Measurements from ENCODE around the gene DHRS1. TPM values are rescaled to one million over a fixed set of nuclear protein-coding genes. Genes with fewer than 3 reads are reported as not detected.

The DHRS1 gene
- polyA plus RNA-seq, 2 donors: 92.6 to 97.6 TPM

GRCh38 chr14:24317141-24317928, 17.8 kb upstream of the DHRS1 start:
- peak overlapping the region in 1 of 2 donors; percentile 93 for H3K27ac ChIP-seq (ENCODE audit: low read depth in 2 of 2, low read length in 1 of 2)
- peaks cover 11 to 30% of the 10 kb centered on the region in 2 donors for H3K4me1 ChIP-seq (ENCODE audit: control insufficient read depth in 2 of 2, insufficient read depth in 2 of 2, low read length in 1 of 2)
- WGBS, 2 donors: 71 to 82% methylated on average over 3 of the region's 3 CpGs

GRCh38 chr14:24316597-24316950, 17.0 kb upstream of the DHRS1 start:
- H3K4me1 ChIP-seq (ENCODE audit: control insufficient read depth in 2 of 2, insufficient read depth in 2 of 2, low read length in 1 of 2): peaks cover 11 to 34% of the 10 kb centered on the region in 2 donors
- H3K4me3 ChIP-seq (ENCODE audit: low read depth in 1 of 2, low read length in 2 of 2): no peak overlapping the region
- no peaks in the 10 kb centered on the region for H3K27me3 ChIP-seq (ENCODE audit: control insufficient read depth in 1 of 2, insufficient read depth in 2 of 2, low read length in 2 of 2)
- WGBS, 2 donors: 42 to 57% methylated on average over 18 of the region's 18 CpGs
- no peaks in the 10 kb centered on the region for H3K36me3 ChIP-seq (ENCODE audit: control insufficient read depth in 2 of 2, insufficient read depth in 2 of 2, low read length in 1 of 2)
- H3K27ac ChIP-seq (ENCODE audit: low read depth in 2 of 2, low read length in 1 of 2): peak overlapping the region; percentile 46 to 93
- H3K9me3 ChIP-seq (ENCODE audit: control insufficient read depth in 2 of 2, insufficient read depth in 1 of 2, low read depth in 1 of 2, low read length in 1 of 2): no peaks in the 10 kb centered on the region

More at GRCh38 chr14:24317141-24317928, 17.8 kb upstream of the DHRS1 start:
- Histone ChIP-seq H3K9me3 (ENCODE audit: control insufficient read depth in 2 of 2, insufficient read depth in 1 of 2, low read depth in 1 of 2, low read length in 1 of 2) (no peaks in the 10 kb centered on the region), H3K27me3 (ENCODE audit: control insufficient read depth in 1 of 2, insufficient read depth in 2 of 2, low read length in 2 of 2) (no peaks in the 10 kb centered on the region), H3K36me3 (ENCODE audit: control insufficient read depth in 2 of 2, insufficient read depth in 2 of 2, low read length in 1 of 2) (no peaks in the 10 kb centered on the region), H3K4me3 (ENCODE audit: low read depth in 1 of 2, low read length in 2 of 2) (no peak overlapping the region)

- H3K9me3 ChIP-seq (ENCODE audit: control insufficient read depth in 2 of 2, insufficient read depth in 1 of 2, low read depth in 1 of 2, low read length in 1 of 2): no peaks in the 10 kb centered on the region
- H3K27ac ChIP-seq (ENCODE audit: low read depth in 2 of 2, low read length in 1 of 2): peak overlapping the region; percentile 46 to 93
- peaks cover 11 to 39% of the 10 kb centered on the region in 2 donors for H3K4me1 ChIP-seq (ENCODE audit: control insufficient read depth in 2 of 2, insufficient read depth in 2 of 2, low read length in 1 of 2)
- WGBS, 2 donors: 39 to 48% methylated on average over 69 to 70 of the region's 70 CpGs
- H3K36me3 ChIP-seq (ENCODE audit: control insufficient read depth in 2 of 2, insufficient read depth in 2 of 2, low read length in 1 of 2): no peaks in the 10 kb centered on the region
- no peaks in the 10 kb centered on the region for H3K27me3 ChIP-seq (ENCODE audit: control insufficient read depth in 1 of 2, insufficient read depth in 2 of 2, low read length in 2 of 2)
- H3K4me3 ChIP-seq (ENCODE audit: low read depth in 1 of 2, low read length in 2 of 2): no peak overlapping the region
Observed at GRCh38 chr14:24315807-24316596, 16.4 kb upstream of the DHRS1 start.

- 74 to 79% methylated on average over 10 of the region's 10 CpGs for WGBS, 2 donors
- Histone ChIP-seq H3K9me3 (ENCODE audit: control insufficient read depth in 2 of 2, insufficient read depth in 1 of 2, low read depth in 1 of 2, low read length in 1 of 2) (no peaks in the 10 kb centered on the region), H3K27ac (ENCODE audit: low read depth in 2 of 2, low read length in 1 of 2) (peak overlapping the region; percentile 46 to 93), H3K4me1 (ENCODE audit: control insufficient read depth in 2 of 2, insufficient read depth in 2 of 2, low read length in 1 of 2) (peaks cover 11 to 45% of the 10 kb centered on the region in 2 donors), H3K36me3 (ENCODE audit: control insufficient read depth in 2 of 2, insufficient read depth in 2 of 2, low read length in 1 of 2) (no peaks in the 10 kb centered on the region), H3K4me3 (ENCODE audit: low read depth in 1 of 2, low read length in 2 of 2) (no peak overlapping the region), H3K27me3 (ENCODE audit: control insufficient read depth in 1 of 2, insufficient read depth in 2 of 2, low read length in 2 of 2) (no peaks in the 10 kb centered on the region)
Observed at GRCh38 chr14:24315243-24315806, 15.7 kb upstream of the DHRS1 start.

- no peaks in the 10 kb centered on the region for H3K27me3 ChIP-seq (ENCODE audit: control insufficient read depth in 1 of 2, insufficient read depth in 2 of 2, low read length in 2 of 2)
- peaks cover 12 to 52% of the 10 kb centered on the region in 2 donors for H3K4me1 ChIP-seq (ENCODE audit: control insufficient read depth in 2 of 2, insufficient read depth in 2 of 2, low read length in 1 of 2)
- WGBS, 2 donors: 50 to 58% methylated on average over 5 of the region's 5 CpGs
- H3K27ac ChIP-seq (ENCODE audit: low read depth in 2 of 2, low read length in 1 of 2): peak overlapping the region; percentile 46 to 93
- no peak overlapping the region for H3K4me3 ChIP-seq (ENCODE audit: low read depth in 1 of 2, low read length in 2 of 2)
- no peaks in the 10 kb centered on the region for H3K9me3 ChIP-seq (ENCODE audit: control insufficient read depth in 2 of 2, insufficient read depth in 1 of 2, low read depth in 1 of 2, low read length in 1 of 2)
- no peaks in the 10 kb centered on the region for H3K36me3 ChIP-seq (ENCODE audit: control insufficient read depth in 2 of 2, insufficient read depth in 2 of 2, low read length in 1 of 2)
Observed at GRCh38 chr14:24314377-24315193, 15.0 kb upstream of the DHRS1 start.

GRCh38 chr14:24313913-24314312, 14.3 kb upstream of the DHRS1 start:
- peaks cover 13 to 57% of the 10 kb centered on the region in 2 donors for H3K4me1 ChIP-seq (ENCODE audit: control insufficient read depth in 2 of 2, insufficient read depth in 2 of 2, low read length in 1 of 2)
- WGBS, 2 donors: 87% methylated on average over 2 of the region's 2 CpGs
- no peak overlapping the region for H3K4me3 ChIP-seq (ENCODE audit: low read depth in 1 of 2, low read length in 2 of 2)

GRCh38 chr14:24312736-24313507, 13.3 kb upstream of the DHRS1 start:
- WGBS, 2 donors: 66 to 69% methylated on average over 9 of the region's 9 CpGs
- no peaks in the 10 kb centered on the region for H3K27me3 ChIP-seq (ENCODE audit: control insufficient read depth in 1 of 2, insufficient read depth in 2 of 2, low read length in 2 of 2)
- H3K4me3 ChIP-seq (ENCODE audit: low read depth in 1 of 2, low read length in 2 of 2): peak overlapping the region in 1 of 2 donors; percentile 16
- no peaks in the 10 kb centered on the region for H3K36me3 ChIP-seq (ENCODE audit: control insufficient read depth in 2 of 2, insufficient read depth in 2 of 2, low read length in 1 of 2)
- H3K9me3 ChIP-seq (ENCODE audit: control insufficient read depth in 2 of 2, insufficient read depth in 1 of 2, low read depth in 1 of 2, low read length in 1 of 2): no peaks in the 10 kb centered on the region
- H3K27ac ChIP-seq (ENCODE audit: low read depth in 2 of 2, low read length in 1 of 2): peak overlapping the region; percentile 79 to 94
- H3K4me1 ChIP-seq (ENCODE audit: control insufficient read depth in 2 of 2, insufficient read depth in 2 of 2, low read length in 1 of 2): peaks cover 13 to 57% of the 10 kb centered on the region in 2 donors

More at GRCh38 chr14:24313913-24314312, 14.3 kb upstream of the DHRS1 start:
- Histone ChIP-seq H3K9me3 (ENCODE audit: control insufficient read depth in 2 of 2, insufficient read depth in 1 of 2, low read depth in 1 of 2, low read length in 1 of 2) (no peaks in the 10 kb centered on the region), H3K27ac (ENCODE audit: low read depth in 2 of 2, low read length in 1 of 2) (peak overlapping the region; percentile 46 to 93), H3K27me3 (ENCODE audit: control insufficient read depth in 1 of 2, insufficient read depth in 2 of 2, low read length in 2 of 2) (no peaks in the 10 kb centered on the region), H3K36me3 (ENCODE audit: control insufficient read depth in 2 of 2, insufficient read depth in 2 of 2, low read length in 1 of 2) (no peaks in the 10 kb centered on the region)

GRCh38 chr14:24311837-24312615, 12.4 kb upstream of the DHRS1 start:
- H3K4me1 ChIP-seq (ENCODE audit: control insufficient read depth in 2 of 2, insufficient read depth in 2 of 2, low read length in 1 of 2): peaks cover 13 to 57% of the 10 kb centered on the region in 2 donors
- WGBS, 2 donors: 72 to 91% methylated on average over 1 of the region's 1 CpG

More at GRCh38 chr14:24311837-24312615, 12.4 kb upstream of the DHRS1 start:
- peaks cover 3 to 7% of the 10 kb centered on the region in 2 donors for H3K36me3 ChIP-seq (ENCODE audit: control insufficient read depth in 2 of 2, insufficient read depth in 2 of 2, low read length in 1 of 2)
- no peaks in the 10 kb centered on the region for H3K9me3 ChIP-seq (ENCODE audit: control insufficient read depth in 2 of 2, insufficient read depth in 1 of 2, low read depth in 1 of 2, low read length in 1 of 2)
- peak overlapping the region; percentile 47 to 70 for H3K4me3 ChIP-seq (ENCODE audit: low read depth in 1 of 2, low read length in 2 of 2)
- peak overlapping the region; percentile 93 to 94 for H3K27ac ChIP-seq (ENCODE audit: low read depth in 2 of 2, low read length in 1 of 2)
- no peaks in the 10 kb centered on the region for H3K27me3 ChIP-seq (ENCODE audit: control insufficient read depth in 1 of 2, insufficient read depth in 2 of 2, low read length in 2 of 2)
